Epithelial cell of proximal tubule (primary cell): Measurements from ENCODE around the gene OPN4. TPM values are rescaled to one million over a fixed set of nuclear protein-coding genes. Genes with fewer than 3 reads are reported as not detected.

ENCODE experiments used
- DNase-seq: peaks from one replicate; pipeline ENCODE4 v3.0.0-alpha.2; 2011; ENCODE audit warnings: low read depth
- H3K4me3 ChIP-seq: 2 replicates; pipeline ENCODE4 v1.5.1; 2011; ENCODE audit warnings: low read depth, mild to moderate bottlenecking, low read length
- CTCF ChIP-seq: conservative IDR thresholded peaks from 2 replicates; pipeline ENCODE4 v1.5.1; 2012; ENCODE audit warnings: low read depth, mild to moderate bottlenecking, low read length
- total RNA-seq: library from RNA; depleted of rRNA; stranded (reverse); fragments of >200 nt; gene quantifications from 2 replicates; pipeline ENCODE4 v1.2.3, GENCODE V29; 2015

The OPN4 gene
- total RNA-seq, 1 donor from 2014 or later = not detected

- no peak for TF ChIP-seq CTCF
- H3K4me3 ChIP-seq = no peak overlapping the region
- no peak for DNase-seq
Observed at GRCh38 chr10:86673827-86674581, 19.7 kb downstream of the OPN4 start.

DNA sequence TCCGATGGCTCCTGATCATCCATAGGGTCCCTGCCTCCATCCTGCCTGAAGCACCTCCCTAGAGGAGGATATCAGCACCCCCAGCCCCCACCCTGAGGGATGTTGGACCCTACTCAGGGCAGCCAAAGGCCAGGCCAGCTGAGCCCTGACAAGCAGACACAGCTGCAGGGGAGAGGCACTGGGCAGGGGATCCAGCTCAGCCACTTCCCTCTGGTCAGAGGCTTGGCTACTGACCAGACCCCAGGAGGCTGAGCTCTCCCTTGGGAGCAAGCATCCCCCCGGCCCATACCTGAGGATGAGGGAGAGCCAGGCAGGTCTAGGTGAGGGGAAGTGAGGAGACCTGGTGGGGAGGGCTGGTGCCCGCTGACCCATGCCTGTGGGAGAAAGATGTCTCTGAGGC lies 20.6 kb downstream of the OPN4 start:
- H3K4me3 ChIP-seq = no peak overlapping the region
- no peak for TF ChIP-seq CTCF

GRCh38 chr10:86677374-86677773 lies 23.0 kb downstream of the OPN4 start:
- TF ChIP-seq CTCF = no peak
- DNase-seq = no peak
- H3K4me3 ChIP-seq = no peak overlapping the region

More for the DNA sequence above, 20.6 kb downstream of the OPN4 start:
- DNase-seq = no peak

DNA sequence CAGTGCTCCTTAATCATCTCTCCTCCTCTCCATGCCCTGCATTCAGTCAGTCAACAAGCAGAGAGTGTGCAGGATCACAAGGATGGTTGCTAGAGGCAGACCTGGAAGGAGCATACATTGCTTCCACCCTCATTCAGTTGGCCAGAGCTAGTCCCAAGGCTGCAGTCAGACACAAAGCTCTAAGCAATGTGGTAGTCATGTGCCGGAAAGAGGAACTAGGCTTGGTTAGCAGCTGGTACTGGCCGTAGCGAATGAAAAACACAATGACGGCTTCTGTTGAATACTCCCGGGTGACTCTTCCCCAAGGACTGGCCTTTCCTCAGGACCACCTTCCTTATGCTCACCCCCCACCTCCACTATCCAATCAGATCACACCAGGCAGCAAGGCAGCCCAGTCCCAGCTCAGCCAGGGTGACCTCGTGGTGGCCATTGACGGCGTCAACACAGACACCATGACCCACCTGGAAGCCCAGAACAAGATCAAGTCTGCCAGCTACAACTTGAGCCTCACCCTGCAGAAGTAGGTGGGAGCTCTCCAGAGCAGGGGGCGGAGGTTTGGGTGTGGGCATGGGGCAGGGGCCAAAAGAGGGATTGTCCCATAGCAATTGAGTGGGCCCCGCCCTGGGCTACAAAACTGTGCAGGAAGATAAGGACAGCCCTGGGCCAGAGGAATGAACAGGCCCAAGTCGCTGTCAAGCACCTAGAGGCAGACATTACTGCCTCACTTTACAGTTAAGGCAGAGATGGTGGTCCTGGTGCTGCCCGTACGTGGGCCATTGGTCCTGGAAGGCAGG lies 24.8 kb downstream of the OPN4 start:
- DNase-seq = no peak
- TF ChIP-seq CTCF = no peak
- H3K4me3 ChIP-seq = no peak overlapping the region

DNA sequence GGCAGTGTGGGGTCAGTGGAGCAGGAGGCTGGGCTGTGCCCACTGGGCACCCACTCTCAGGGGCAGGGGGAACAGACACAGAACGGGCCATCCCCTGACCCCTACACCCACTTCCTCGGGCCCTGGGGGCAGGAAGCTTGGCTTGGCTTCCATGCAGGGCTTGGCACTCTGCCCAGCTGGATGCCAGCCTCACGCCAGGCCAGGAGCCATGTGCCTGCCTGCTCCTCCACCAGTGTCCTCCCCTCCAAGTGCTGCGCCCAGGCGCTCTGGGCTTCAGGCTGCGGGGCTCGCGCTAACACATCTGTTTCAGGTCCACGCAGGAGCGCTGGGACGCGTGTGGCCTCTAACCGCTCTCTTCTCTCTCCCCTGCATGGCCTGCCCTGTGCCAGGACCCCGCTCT lies 26.7 kb downstream of the OPN4 start:
- no peak for DNase-seq
- no peak for TF ChIP-seq CTCF
- H3K4me3 ChIP-seq = no peak overlapping the region

- TF ChIP-seq CTCF = no peak
- H3K4me3 ChIP-seq = no peak overlapping the region
- no peak for DNase-seq
Observed at GRCh38 chr10:86681722-86682386, 27.5 kb downstream of the OPN4 start.
